Measurements from ENCODE around the gene CPA1.

GRCh38 chr7:130397758-130398073 is 17.4 kb downstream of the CPA1 start:
- TF ChIP-seq CTCF (IDR thresholded peaks at IDR 0.05; ENCODE audit: low read depth, low read length, poor library complexity, severe bottlenecking) (no peak), EZH2phosphoT487 (IDR thresholded peaks at IDR 0.05; ENCODE audit: borderline replicate concordance, low read length) (no peak)

All from DOHH2 (cell line).